ENCODE results near the gene HPD. TPM values are rescaled to one million over a fixed set of nuclear protein-coding genes. Genes with fewer than 3 reads are reported as not detected.

HPD gene
- total and polyA plus RNA-seq, 2 donors (not counting 3 experiments of a cell fraction or from before 2014, with no cell fraction given) = not detected

DNA sequence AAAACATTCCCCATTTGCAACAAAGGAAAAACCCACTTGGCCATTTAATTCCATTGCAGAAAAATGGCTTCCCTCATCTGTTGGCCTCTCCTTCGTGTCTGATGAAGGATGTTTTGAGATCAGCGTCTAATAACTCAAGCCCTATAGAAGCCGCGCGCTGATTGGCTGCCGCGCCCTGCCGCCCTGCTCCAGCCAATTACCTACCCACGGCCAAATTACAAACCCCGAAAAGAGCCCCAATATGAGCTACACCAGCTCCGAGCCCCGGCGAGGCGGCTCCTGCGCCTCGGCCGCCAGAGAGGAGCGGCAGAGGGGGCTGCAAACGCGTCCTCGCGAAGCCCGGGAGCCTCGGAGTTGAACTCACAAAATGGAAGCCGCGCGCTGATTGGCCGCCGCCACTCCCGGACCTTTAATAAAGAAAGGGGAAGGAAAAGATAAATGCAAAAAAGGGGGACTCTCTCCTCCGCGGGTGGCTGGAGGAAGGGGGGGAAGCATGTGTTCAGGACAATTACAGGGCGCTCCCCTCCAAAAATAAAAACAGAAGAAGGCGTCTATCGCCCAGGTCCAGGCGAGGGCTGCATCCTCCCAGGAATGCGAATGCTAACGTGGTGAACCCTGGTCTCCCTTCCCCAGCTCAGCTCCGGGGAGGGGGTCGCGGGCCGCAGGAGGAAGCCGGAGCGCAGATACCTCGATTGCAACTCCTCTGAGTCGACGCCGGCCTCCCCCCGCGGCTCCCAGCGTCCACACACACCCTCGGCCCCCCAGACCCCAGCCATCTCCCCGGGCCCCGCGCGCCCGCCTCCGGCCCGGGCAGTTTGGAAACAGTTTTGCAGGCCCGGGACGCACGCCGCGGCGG, 55.6 kb downstream of the HPD start:
- Histone ChIP-seq H3K9me1 (replicated peaks; ENCODE audit: control insufficient read depth, extremely low read depth, insufficient read depth, low read length) (no peaks in the 10 kb centered on the region), H3K79me2 (ENCODE audit: control insufficient read depth, insufficient read depth, low read length) (peaks cover 65% of the 10 kb centered on the region), H2AFZ (ENCODE audit: low read depth, low read length) (peak overlapping the region; percentile 10), H3K27me3 (ENCODE audit: control insufficient read depth in 2 of 2, insufficient read depth in 2 of 2, low read length in 2 of 2) (no peaks in the 10 kb centered on the region), H3K4me3 (replicated peaks in 1 of 3; ENCODE audit: insufficient read depth in 1 of 3, low read depth in 1 of 3, low read length in 3 of 3) (peak overlapping the region; percentile 41 to 81 (median 79)), H3K27ac (ENCODE audit: insufficient read depth, low read depth, low read length) (peak overlapping the region; percentile 93), H3K36me3 (ENCODE audit: control insufficient read depth in 2 of 2, extremely low read depth in 1 of 2, insufficient read depth in 2 of 2, low read length in 2 of 2) (peaks cover 0 to 8% of the 10 kb centered on the region in 2 experiments), H3K9me3 (replicated peaks; ENCODE audit: control insufficient read depth, insufficient read depth, low read length) (no peaks in the 10 kb centered on the region), H3K9ac (replicated peaks; ENCODE audit: extremely low read depth, insufficient read depth, low read length) (peak overlapping the region; percentile 98), H4K20me1 (replicated peaks; ENCODE audit: control insufficient read depth, extremely low read depth, insufficient read depth, low read length) (no peaks in the 10 kb centered on the region), H3K4me1 (ENCODE audit: control insufficient read depth, extremely low read depth, insufficient read depth, low read length) (peaks cover 36% of the 10 kb centered on the region), H3K4me2 (ENCODE audit: insufficient read depth, low read length) (peak overlapping the region; percentile 87)
- intact Hi-C loops (cut with micrococcal nuclease) (no loop called here), dilution Hi-C loops (cut with MboI; ENCODE audit: extremely low pct_ligation_motif_present, low sequenced_read_pairs) (no loop called here)
- BruUV-seq (replicated peaks) = no TSS peak
- FAIRE-seq (peak; percentile 97), DNase-seq (ENCODE audit: low read depth, low spot score) (peak; percentile 97)
- ChIA-PET CTCF (interaction anchor here (0.6 to 12.8 kb wide), 4 partner anchors 5 to 86 kb away, joined by 3 to 774 read pairs (median 390); partner anchors contain the start of genes PSMD9, RHOF and SETD1B), POLR2A (interaction anchor here (0.6 to 3.3 kb wide), 3 partner anchors 8 to 18 kb away, joined by 5 to 20 read pairs (median 8); partner anchors contain the start of gene RHOF)
- no peak for TF ChIP-seq FOS (IDR thresholded peaks at IDR 0.05; ENCODE audit: borderline replicate concordance, insufficient read depth, low read length)
- TF ChIP-seq POLR2AphosphoS5 (IDR thresholded peaks at IDR 0.05; ENCODE audit: insufficient read depth, low read depth, low read length) = peak; percentile 59
- TF ChIP-seq, protein P1, sequence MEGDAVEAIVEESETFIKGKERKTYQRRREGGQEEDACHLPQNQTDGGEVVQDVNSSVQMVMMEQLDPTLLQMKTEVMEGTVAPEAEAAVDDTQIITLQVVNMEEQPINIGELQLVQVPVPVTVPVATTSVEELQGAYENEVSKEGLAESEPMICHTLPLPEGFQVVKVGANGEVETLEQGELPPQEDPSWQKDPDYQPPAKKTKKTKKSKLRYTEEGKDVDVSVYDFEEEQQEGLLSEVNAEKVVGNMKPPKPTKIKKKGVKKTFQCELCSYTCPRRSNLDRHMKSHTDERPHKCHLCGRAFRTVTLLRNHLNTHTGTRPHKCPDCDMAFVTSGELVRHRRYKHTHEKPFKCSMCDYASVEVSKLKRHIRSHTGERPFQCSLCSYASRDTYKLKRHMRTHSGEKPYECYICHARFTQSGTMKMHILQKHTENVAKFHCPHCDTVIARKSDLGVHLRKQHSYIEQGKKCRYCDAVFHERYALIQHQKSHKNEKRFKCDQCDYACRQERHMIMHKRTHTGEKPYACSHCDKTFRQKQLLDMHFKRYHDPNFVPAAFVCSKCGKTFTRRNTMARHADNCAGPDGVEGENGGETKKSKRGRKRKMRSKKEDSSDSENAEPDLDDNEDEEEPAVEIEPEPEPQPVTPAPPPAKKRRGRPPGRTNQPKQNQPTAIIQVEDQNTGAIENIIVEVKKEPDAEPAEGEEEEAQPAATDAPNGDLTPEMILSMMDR (IDR thresholded peaks at IDR 0.05; ENCODE audit: extremely low read depth in 1 of 2, insufficient read depth in 1 of 2, low read depth in 1 of 2, low read length in 2 of 2) = no peak
- peak; percentile 95 for TF ChIP-seq POLR2A (IDR thresholded peaks at IDR 0.05; ENCODE audit: low read depth, low read length)
- TF ChIP-seq MYC (IDR thresholded peaks at IDR 0.05; ENCODE audit: low read depth, low read length) = no peak
- TF ChIP-seq JUN (IDR thresholded peaks at IDR 0.05; ENCODE audit: borderline replicate concordance, insufficient read depth, insufficient read length, low read depth) = no peak
- no peak for TF ChIP-seq EZH2 (IDR thresholded peaks at IDR 0.05; ENCODE audit: borderline replicate concordance, low read depth, low read length, severe bottlenecking)
